ENCODE measurements around the gene CBR1. TPM values are rescaled to one million over a fixed set of nuclear protein-coding genes. Genes with fewer than 3 reads are reported as not detected.

The CBR1 gene
- total RNA-seq, 1 donor from 2014 or later: 17.5 TPM

DNA sequence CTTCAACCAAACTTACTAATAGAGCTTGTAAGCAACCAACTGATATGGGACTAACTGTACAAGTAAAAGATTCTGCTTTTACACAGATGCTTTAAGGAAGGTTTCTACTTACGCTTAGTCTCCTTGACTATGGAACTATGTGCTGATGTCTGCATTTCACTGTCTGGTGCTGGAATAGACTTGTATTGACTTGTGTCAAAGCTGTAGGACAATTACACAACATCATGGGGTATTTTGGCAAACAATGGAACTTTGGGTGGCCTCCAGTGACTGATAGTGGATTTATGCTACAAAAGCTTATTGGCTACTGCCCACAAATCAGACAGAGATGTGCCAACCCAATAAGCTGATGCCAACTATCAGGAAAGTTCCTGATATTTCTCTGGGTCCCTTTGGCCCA lies 10.6 kb downstream of the CBR1 start:
- ChIA-PET CTCF (interaction anchor here (1.0 kb wide), 1 partner anchor 24 kb away, joined by 3 read pairs; no protein-coding TSS in a partner anchor), POLR2A (interaction anchor here (0.5 to 5.0 kb wide), 3 partner anchors 10 to 898 kb away, joined by 3 to 19 read pairs (median 5); partner anchors contain the start of gene SETD4)
- H3K27ac Mint-ChIP-seq: no peak overlapping the region
- no peak overlapping the region for H3K4me3 Mint-ChIP-seq
- TF ChIP-seq, protein P1, sequence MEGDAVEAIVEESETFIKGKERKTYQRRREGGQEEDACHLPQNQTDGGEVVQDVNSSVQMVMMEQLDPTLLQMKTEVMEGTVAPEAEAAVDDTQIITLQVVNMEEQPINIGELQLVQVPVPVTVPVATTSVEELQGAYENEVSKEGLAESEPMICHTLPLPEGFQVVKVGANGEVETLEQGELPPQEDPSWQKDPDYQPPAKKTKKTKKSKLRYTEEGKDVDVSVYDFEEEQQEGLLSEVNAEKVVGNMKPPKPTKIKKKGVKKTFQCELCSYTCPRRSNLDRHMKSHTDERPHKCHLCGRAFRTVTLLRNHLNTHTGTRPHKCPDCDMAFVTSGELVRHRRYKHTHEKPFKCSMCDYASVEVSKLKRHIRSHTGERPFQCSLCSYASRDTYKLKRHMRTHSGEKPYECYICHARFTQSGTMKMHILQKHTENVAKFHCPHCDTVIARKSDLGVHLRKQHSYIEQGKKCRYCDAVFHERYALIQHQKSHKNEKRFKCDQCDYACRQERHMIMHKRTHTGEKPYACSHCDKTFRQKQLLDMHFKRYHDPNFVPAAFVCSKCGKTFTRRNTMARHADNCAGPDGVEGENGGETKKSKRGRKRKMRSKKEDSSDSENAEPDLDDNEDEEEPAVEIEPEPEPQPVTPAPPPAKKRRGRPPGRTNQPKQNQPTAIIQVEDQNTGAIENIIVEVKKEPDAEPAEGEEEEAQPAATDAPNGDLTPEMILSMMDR (IDR thresholded peaks at IDR 0.05): no peak
- H3K36me3 Mint-ChIP-seq (ENCODE audit: low read depth): no peaks in the 10 kb centered on the region
- no peaks in the 10 kb centered on the region for H3K9me3 Mint-ChIP-seq
- intact Hi-C loops (cut with micrococcal nuclease): no loop called here
- ATAC-seq (ENCODE audit: low read depth) (no peak), DNase-seq (no peak)
- no peaks in the 10 kb centered on the region for H3K27me3 Mint-ChIP-seq
- peaks cover 34% of the 10 kb centered on the region for H3K4me1 Mint-ChIP-seq

DNA sequence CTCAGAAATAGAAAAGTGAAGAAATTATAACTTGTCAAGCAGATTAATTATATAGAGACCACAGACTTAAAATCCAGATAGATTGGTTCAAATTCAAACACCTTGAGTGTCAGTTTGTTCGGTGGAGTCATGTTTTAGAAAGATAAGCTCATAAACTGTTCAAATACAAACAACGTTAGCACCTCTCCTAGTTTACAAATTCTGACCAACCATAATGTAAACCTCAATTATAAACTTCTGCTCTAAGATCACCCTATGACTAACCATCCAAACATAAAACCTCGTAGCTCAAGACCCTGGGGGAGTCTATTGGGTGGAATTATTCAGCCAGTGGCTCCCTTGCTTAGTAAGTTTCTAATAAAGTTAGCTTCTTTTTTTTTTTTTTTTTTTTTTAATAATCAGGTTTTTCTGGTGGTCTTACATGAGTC lies 12.4 kb downstream of the CBR1 start:
- H3K4me3 Mint-ChIP-seq: no peak overlapping the region
- CTCF ChIA-PET: no interaction called here
- TF ChIP-seq, protein P1 (IDR thresholded peaks at IDR 0.05): no peak
- intact Hi-C loops (cut with micrococcal nuclease): no loop called here
- POLR2A ChIA-PET: interaction anchor here (0.6 to 5.0 kb wide), 2 partner anchors 22 to 263 kb away, joined by 6 to 19 read pairs; partner anchors contain the start of gene SETD4
- no peaks in the 10 kb centered on the region for H3K9me3 Mint-ChIP-seq
- H3K36me3 Mint-ChIP-seq (ENCODE audit: low read depth): no peaks in the 10 kb centered on the region
- H3K4me1 Mint-ChIP-seq: peaks cover 23% of the 10 kb centered on the region
- H3K27me3 Mint-ChIP-seq: no peaks in the 10 kb centered on the region
- ATAC-seq (ENCODE audit: low read depth): no peak
- no peak for DNase-seq
- H3K27ac Mint-ChIP-seq: no peak overlapping the region

DNA sequence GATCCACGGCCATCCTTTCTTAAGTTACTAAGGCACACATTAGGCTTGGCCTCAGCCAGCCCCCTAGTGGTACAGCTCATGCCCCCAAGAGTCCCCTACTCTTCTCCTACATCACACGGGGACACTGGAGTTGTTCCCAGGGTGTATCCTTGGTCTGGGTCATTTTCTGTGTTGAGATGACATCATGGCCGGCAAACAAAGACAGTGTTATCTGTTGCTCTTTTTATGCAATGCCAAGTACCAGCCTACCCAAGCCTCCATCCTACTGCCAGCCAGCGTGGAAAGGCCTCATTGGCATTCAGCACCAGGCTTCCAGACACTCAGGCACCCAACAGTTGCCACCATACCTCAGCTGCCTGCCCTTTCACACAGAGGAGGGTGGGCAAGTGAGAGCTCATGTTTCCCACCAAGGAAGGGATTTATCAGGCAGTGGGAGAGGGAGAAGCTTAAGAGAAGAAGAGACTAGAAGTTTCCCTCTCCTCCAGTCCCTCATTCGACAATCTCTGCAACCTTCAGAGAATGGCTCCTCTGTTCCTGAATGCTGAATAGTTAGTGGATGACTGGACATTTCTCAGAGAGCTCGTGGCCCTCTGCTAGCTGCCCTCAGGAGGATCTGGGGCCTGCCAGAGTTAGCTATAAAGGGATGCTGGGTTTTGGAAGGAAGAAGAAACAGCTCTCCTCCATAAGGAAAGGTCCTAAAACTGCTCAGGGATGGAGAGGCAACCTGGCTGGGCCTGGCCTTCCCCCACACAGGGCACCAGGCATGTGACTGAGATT lies 17.7 kb downstream of the CBR1 start:
- Mint-ChIP-seq H3K4me3 (no peak overlapping the region), H3K4me1 (no peaks in the 10 kb centered on the region), H3K36me3 (ENCODE audit: low read depth) (no peaks in the 10 kb centered on the region), H3K27ac (no peak overlapping the region), H3K9me3 (no peaks in the 10 kb centered on the region), H3K27me3 (no peaks in the 10 kb centered on the region)
- ChIA-PET POLR2A (interaction anchor here (0.5 to 0.9 kb wide), 2 partner anchors 14 to 18 kb away, joined by 3 to 4 read pairs; partner anchors contain the start of gene CBR1), CTCF (interaction anchor here (1.5 kb wide), 1 partner anchor 15 kb away, joined by 4 read pairs; no protein-coding TSS in a partner anchor)
- ATAC-seq (ENCODE audit: low read depth) (no peak), DNase-seq (no peak)
- intact Hi-C loops (cut with micrococcal nuclease): no loop called here
- TF ChIP-seq, protein P1 (IDR thresholded peaks at IDR 0.05): no peak

DNA sequence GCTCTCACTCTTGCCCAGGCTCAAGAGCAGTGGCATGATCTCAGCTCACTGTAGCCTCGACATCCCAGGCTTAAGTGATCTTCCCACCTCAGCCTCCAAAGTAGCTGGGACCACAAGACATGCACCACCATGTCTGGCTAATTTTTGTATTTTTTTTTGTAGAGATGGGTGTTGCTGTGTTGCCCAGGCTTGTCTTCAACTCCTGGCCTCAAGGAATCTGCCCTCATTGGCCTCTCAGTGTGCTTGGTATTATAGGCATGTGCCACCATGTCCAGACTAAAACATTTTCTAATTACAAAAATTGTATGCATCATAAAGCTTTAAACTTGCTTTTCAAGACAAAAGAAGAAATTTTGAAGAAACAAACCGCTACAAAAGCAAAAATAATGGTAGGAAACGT lies 20.1 kb downstream of the CBR1 start:
- CTCF ChIA-PET: no interaction called here
- H3K36me3 Mint-ChIP-seq (ENCODE audit: low read depth): peaks cover 6% of the 10 kb centered on the region
- TF ChIP-seq, protein P1 (IDR thresholded peaks at IDR 0.05): no peak
- no peaks in the 10 kb centered on the region for H3K27me3 Mint-ChIP-seq
- intact Hi-C loops (cut with micrococcal nuclease): no loop called here
- H3K9me3 Mint-ChIP-seq: peaks cover 8% of the 10 kb centered on the region
- no peak overlapping the region for H3K4me3 Mint-ChIP-seq
- ATAC-seq (ENCODE audit: low read depth) (no peak), DNase-seq (no peak)
- H3K27ac Mint-ChIP-seq: no peak overlapping the region
- POLR2A ChIA-PET: interaction anchor here (0.7 kb wide), 1 partner anchor 11 kb away, joined by 3 read pairs; no protein-coding TSS in a partner anchor
- H3K4me1 Mint-ChIP-seq: no peaks in the 10 kb centered on the region

DNA sequence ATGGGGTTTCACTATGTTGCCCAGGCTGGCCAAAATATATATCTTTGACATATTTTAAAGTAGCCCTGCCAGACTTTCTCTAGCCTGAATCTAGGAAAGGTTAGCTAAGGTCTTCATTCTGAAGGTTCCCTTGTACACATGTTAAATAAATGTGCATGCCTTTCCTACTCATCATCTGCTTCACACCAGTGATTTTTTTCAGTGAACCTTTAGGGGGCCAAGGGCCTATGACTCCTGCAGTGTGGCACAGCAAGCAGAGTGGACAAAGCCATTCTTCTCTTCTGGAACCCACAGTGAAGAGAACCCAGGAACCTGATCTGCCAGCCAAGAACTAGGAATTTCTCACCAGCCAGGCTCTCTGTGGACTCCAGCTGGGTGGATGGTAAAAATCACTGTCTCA lies 22.9 kb downstream of the CBR1 start:
- TF ChIP-seq, protein P1 (IDR thresholded peaks at IDR 0.05): no peak
- peaks cover 8% of the 10 kb centered on the region for H3K9me3 Mint-ChIP-seq
- no peak overlapping the region for H3K4me3 Mint-ChIP-seq
- H3K27ac Mint-ChIP-seq: no peak overlapping the region
- intact Hi-C loops (cut with micrococcal nuclease): no loop called here
- H3K4me1 Mint-ChIP-seq: peaks cover 3% of the 10 kb centered on the region
- no peak for DNase-seq
- H3K36me3 Mint-ChIP-seq (ENCODE audit: low read depth): peaks cover 6% of the 10 kb centered on the region
- no peaks in the 10 kb centered on the region for H3K27me3 Mint-ChIP-seq
- CTCF ChIA-PET: interaction anchor here (1.3 kb wide), 1 partner anchor 23 kb away, joined by 4 read pairs; the partner anchor contains the start of gene CBR1
- ATAC-seq (ENCODE audit: low read depth): no peak
- POLR2A ChIA-PET: interaction anchor here (0.6 kb wide), 1 partner anchor 12 kb away, joined by 6 read pairs; no protein-coding TSS in a partner anchor

Data from activated B cell treated with CpG ODN at 0.5 μM for 24 hours (primary cell).